GM18517 (cell line): ENCODE measurements around the gene GABRG3.
"Not testable (repeated sequence)": the region's sequence is repeated elsewhere in the genome, so short reads cannot be mapped to it uniquely, and the experiment has no call there.

ENCODE experiments used
- ATAC-seq: cut with Tn5 transposase; IDR thresholded peaks from one replicate; pipeline ENCODE4 v1.9.1; 2021; ENCODE audit warnings: mild to moderate bottlenecking, moderate library complexity; ENCODE audit not compliant: unreplicated experiment

Gene GABRG3

DNA sequence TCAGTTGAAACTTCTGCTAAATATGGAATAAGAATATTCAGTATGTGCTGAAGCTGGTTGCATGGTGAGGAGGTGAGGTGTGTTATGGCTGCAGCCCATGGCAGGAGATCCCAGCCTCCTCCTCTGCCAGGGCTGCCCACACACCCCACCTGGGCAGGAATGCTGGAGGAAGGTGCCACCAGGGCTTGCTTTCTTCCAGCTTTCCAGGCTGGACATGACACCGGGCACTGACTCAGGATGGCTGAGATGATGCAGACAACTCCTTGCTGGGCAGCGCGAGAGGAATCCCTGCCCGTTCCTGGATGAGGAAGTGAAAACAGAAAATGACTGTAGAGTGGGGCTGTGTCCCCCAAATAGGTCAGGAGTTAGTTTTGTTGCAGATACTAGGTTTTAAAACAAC lies 14.1 kb downstream of the GABRG3 start:
- ATAC-seq: no peak

DNA sequence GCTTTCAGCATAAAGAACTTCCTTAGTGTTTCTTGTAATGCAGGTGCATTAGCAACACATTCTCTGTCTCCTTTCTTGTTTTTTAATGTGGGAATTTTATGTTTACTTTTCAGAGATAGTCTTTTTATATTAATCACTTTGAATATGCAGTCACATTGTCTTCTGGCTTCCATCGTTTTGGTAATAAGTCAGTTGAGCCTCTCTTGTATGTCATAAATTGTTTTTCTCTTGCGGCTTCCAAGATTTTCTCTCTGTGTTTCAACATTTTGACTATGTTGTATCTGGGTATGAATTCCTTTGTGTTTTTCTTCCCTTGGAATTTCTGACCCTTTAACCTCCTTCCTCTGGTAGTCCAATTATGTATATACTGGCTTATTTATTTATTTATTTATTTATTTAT lies 25.3 kb downstream of the GABRG3 start:
- ATAC-seq: no peak

DNA sequence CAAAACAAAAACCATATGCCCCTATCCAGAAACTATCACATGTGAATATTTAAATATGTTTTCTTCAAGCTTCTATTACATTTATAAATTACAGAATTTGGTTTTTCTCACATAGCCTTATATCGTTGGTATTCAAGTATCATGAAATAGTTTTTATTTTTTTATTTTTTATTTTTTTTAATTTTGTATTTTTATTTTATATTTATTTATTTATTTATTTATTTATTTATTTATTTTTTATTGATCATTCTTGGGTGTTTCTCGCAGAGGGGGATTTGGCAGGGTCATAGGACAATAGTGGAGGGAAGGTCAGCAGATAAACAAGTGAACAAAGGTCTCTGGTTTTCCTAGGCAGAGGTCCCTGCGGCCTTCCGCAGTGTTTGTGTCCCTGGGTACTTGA lies 32.0 kb downstream of the GABRG3 start:
- not testable (repeated sequence) for ATAC-seq

DNA sequence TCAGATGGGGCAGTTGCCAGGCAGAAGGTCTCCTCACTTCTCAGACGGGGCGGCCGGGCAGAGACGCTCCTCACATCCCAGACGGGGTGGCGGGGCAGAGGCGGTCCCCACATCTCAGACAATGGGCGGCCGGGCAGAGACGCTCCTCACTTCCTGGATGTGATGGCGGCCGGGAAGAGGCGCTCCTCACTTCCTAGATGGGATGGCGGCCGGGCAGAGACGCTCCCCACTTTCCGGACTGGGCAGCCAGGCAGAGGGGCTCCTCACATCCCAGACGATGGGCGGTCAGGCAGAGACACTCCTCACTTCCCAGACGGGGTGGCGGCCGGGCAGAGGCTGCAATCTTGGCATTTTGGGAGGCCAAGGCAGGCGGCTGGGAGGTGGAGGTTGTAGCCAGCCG lies 33.2 kb downstream of the GABRG3 start:
- not testable (repeated sequence) for ATAC-seq

GRCh38 chr15:27017168-27017809 lies 46.3 kb downstream of the GABRG3 start:
- ATAC-seq: no peak

- ATAC-seq: no peak
Measured at GRCh38 chr15:27019687-27020086, 48.7 kb downstream of the GABRG3 start.

DNA sequence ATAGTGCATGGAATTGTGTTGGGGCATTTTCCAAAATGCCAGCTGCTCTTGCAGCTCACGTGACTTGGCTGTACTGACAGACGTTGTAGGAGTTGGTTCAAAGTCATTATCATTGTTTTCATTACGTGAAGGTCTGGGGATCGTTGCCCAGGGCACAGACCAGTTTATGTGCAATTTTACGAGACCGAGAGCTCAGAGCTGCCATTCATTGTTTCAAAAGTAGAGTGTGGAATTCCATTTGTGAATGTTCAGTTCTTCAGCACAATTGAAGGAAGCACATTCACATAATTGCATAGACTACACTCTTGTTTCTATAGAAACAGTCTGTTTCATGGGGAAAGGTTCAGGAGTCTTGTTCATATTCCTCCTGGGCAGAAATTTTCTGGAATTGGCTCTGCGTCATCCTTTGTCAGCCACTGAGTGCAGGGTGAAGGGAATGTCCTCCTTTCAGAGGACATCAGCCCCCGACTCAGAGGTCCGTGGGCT lies 54.5 kb downstream of the GABRG3 start:
- ATAC-seq: no peak

DNA sequence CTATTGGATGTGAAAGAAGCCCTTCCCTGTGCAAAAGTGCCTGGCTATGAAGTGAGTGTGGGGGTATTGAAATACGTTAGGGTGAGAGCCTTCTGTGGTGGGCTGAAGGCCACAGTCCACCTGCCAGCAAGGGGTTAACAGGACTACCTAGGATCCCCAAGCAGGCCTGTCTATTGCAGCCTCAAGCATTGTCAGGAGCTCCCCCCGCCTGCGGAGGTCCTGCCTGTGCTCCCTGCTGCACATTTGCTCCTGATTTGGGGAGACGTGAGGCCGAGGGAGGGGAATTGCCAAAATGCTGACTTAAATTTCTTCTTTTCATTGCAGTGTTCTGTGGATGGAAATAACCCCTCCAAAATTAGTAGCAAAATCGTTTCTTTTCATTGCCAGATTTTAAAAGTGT lies 56.2 kb downstream of the GABRG3 start:
- ATAC-seq: no peak

- no peak for ATAC-seq
Measured at GRCh38 chr15:27028858-27029477, 58.0 kb downstream of the GABRG3 start.

GRCh38 chr15:27036210-27036609 lies 65.2 kb downstream of the GABRG3 start:
- ATAC-seq: no peak

- ATAC-seq: no peak
Measured at GRCh38 chr15:27037501-27037900, 66.5 kb downstream of the GABRG3 start.

- no peak for ATAC-seq
Measured at GRCh38 chr15:27039152-27039551, 68.2 kb downstream of the GABRG3 start.

DNA sequence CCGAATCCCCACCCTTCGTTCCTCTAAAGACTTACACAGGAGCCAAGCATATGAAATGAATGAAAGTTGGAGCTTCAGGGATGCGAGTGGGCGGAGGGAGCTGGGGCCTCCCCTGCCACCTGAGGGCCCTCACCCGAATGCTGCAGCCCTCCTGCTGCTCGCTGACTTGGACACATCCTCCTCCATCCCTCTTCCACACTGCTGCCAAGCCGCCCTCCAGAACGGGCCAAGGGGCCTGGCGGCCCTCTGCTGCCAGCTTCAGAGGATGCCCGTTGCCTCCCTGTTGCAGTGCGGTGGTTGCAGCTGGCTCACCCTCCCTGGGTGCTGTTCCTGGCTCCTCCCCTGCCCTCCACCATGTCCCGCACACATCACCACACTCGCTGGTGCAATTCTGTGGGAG lies 71.2 kb downstream of the GABRG3 start:
- ATAC-seq: no peak

- no peak for ATAC-seq
Measured at GRCh38 chr15:27042646-27043045, 71.7 kb downstream of the GABRG3 start.

DNA sequence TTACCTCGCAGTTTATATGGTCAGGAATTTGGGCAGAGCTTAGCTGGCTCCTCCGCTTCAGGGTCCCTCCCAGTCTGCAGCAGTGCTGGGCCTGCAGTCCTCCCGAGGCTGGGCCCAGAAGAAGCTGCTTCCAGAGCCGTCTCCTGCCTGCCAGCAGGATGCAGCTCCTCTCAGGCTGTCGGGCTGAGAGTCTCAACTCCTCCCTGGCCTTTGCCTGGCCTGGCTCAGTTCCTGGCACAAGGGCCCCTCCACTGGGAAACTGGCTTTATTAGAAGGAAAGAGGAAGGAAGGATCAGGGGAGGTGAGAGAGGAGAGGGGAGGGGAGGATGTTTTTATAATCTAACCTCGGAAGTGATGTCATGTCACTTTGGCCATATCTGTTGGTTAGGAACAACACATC lies 72.8 kb downstream of the GABRG3 start:
- no peak for ATAC-seq

DNA sequence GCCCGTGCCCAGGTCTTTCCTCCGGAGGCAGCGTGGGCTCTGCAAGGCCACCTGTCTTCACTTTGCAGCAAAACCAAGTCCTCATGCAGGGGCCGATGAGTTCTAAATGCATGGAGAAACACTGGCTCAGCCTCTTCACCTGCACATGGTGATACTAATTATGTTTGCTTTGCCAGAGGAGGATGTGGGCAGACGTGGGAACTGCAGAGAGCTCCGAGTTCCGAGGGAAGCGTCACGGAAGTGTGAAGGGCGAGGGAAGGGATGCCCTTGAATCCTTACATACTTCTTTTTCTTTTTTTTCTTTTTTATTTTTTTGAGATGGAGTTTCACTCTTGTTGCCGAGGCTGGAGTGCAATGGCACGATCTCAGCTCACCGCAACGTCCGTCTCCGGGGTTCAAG lies 74.8 kb downstream of the GABRG3 start:
- no peak for ATAC-seq

DNA sequence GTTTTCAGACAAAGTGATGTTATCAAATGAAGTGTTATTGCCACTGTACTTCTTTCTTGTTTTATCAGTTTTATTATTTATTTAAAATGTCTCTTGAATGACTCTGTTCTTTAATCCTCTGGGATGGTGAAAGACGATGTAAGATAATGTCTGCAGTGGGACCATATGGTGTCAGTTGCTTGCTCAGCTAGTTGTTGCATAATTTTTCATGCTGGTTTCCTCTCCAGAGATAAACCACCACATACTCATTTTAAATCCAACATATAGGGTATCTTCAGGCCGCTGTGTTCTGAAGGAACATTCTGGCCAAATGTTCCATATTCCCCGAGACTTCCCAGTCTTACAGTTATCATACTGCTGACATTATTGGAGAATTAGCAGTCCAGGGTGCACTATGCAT lies 75.9 kb downstream of the GABRG3 start:
- no peak for ATAC-seq

DNA sequence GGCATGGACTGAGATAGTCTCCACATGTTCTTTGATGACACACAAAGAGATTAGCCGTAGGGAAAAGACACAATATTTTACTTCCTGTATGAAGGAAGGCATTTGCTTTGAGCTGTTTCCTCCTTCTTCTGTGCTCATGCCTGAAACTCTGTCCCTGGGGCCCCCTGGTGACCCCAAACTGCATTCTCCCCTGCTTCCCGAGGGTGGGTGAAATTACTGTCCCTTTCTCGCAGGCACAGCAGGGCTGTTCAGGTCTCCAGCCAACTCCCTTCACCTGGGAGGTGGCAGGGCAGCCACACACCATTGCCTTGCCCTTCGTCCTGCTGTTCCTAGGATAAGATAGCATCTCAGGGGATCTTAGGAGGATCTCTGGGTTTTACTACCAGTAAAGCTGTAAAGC lies 79.2 kb downstream of the GABRG3 start:
- ATAC-seq: no peak

GRCh38 chr15:27054426-27054825 lies 83.4 kb downstream of the GABRG3 start:
- no peak for ATAC-seq

- no peak for ATAC-seq
Measured at GRCh38 chr15:27057904-27058645, 87.1 kb downstream of the GABRG3 start.

DNA sequence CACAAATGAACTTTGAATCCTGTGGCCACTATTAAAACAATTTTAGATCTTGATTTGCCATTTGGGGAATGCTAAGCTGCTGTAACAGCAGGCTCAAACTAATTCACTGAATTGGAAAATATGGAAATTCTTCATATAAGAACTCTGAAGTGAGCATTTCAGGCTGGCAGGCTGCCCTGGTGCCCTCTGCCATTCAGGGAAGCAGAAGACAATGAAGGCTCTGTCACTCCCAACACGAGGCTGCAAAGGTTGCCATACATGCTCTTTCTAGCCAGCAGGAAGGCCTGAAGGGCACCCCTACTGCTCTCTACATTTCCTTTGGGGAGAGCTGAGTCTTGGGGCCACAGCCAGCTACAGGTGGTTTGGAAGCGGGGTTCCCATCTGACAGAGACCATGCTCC lies 88.0 kb downstream of the GABRG3 start:
- no peak for ATAC-seq

GRCh38 chr15:27059610-27060202 lies 88.7 kb downstream of the GABRG3 start:
- no peak for ATAC-seq
